Keratinocyte (primary cell): ENCODE results near the gene TEX29. TPM values are rescaled to one million over a fixed set of nuclear protein-coding genes. Genes with fewer than 3 reads are reported as not detected.

Source experiments
- DNase-seq: peaks from one replicate; pipeline ENCODE4 v3.0.0-alpha.2; 2011; ENCODE audit warnings: low read depth, missing footprints, low spot score
- FAIRE-seq: peaks from 2 replicates; lab custom pipeline; 2011; peaks lifted over from hg19 to GRCh38; lab: Jason Lieb, UNC
- H2AFZ ChIP-seq: 2 replicates; pipeline ENCODE4 v1.6.0; 2012; ENCODE audit warnings: low read length, control low read depth, inconsistent platforms; ENCODE audit not compliant: control insufficient read depth
- H3K27ac ChIP-seq: 2 replicates; pipeline ENCODE4 v1.5.1; 2011; ENCODE audit warnings: low read length; ENCODE audit not compliant: control insufficient read depth, insufficient read depth
- H3K27me3 ChIP-seq: 3 replicates; pipeline ENCODE4 v1.6.0; 2011; ENCODE audit warnings: low read length; ENCODE audit not compliant: control insufficient read depth, insufficient read depth; ENCODE audit errors: extremely low read depth
- H3K36me3 ChIP-seq, 2 experiments: 2 replicates in 1 of 2; 3 replicates in 1 of 2; pipeline ENCODE4 v1.5.1; 2011; ENCODE audit warnings: low read length in 2 of 2, mild to moderate bottlenecking in 1 of 2; ENCODE audit not compliant: control insufficient read depth in 2 of 2, insufficient read depth in 2 of 2; ENCODE audit errors: extremely low read depth in 1 of 2
- H3K4me1 ChIP-seq: 3 replicates; pipeline ENCODE4 v1.5.1; 2011; ENCODE audit warnings: low read length; ENCODE audit not compliant: control insufficient read depth, insufficient read depth; ENCODE audit errors: extremely low read depth
- H3K4me2 ChIP-seq: 3 replicates; pipeline ENCODE4 v1.6.0; 2011; ENCODE audit warnings: low read depth, low read length; ENCODE audit not compliant: control insufficient read depth, insufficient read depth; ENCODE audit errors: extremely low read depth
- H3K4me3 ChIP-seq, 3 experiments: fragments of 200-600 bp in 1 of 3; sonication (generic) in 1 of 3; 2 replicates in 2 of 3; 3 replicates in 1 of 3; pipeline ENCODE4 v1.5.1; 2011 to 2016; ENCODE audit warnings: low read length in 3 of 3, mild to moderate bottlenecking in 3 of 3, control low read depth in 2 of 3, inconsistent platforms in 1 of 3, low read depth in 1 of 3, mixed read lengths in 1 of 3, mixed run types in 1 of 3, moderate library complexity in 1 of 3; ENCODE audit not compliant: control insufficient read depth in 2 of 3, insufficient read depth in 2 of 3; ENCODE audit errors: extremely low read depth in 1 of 3
- H3K79me2 ChIP-seq: 2 replicates; pipeline ENCODE4 v1.6.0; 2012; ENCODE audit warnings: low read length; ENCODE audit not compliant: control insufficient read depth, insufficient read depth
- H3K9ac ChIP-seq: 3 replicates; pipeline ENCODE4 v1.6.0; 2011; ENCODE audit warnings: low read length; ENCODE audit not compliant: control insufficient read depth, insufficient read depth; ENCODE audit errors: extremely low read depth
- H3K9me1 ChIP-seq: 3 replicates; pipeline ENCODE4 v1.6.0; 2011; ENCODE audit warnings: low read length; ENCODE audit not compliant: control insufficient read depth, insufficient read depth; ENCODE audit errors: extremely low read depth
- H3K9me3 ChIP-seq: 2 replicates; pipeline ENCODE4 v1.5.1; 2012; ENCODE audit warnings: low read depth, low read length; ENCODE audit not compliant: control insufficient read depth
- H4K20me1 ChIP-seq: 3 replicates; pipeline ENCODE4 v1.6.0; 2011; ENCODE audit warnings: low read length; ENCODE audit not compliant: control insufficient read depth, insufficient read depth; ENCODE audit errors: extremely low read depth
- EZH2 ChIP-seq: IDR thresholded peaks from one replicate; pipeline ENCODE4 v1.6.1; 2012; ENCODE audit warnings: inconsistent platforms, mild to moderate bottlenecking, low read length, moderate library complexity
- dilution Hi-C: fragments of 300-500 bp; cut with MboI; formaldehyde crosslinking; loops from one replicate; pipeline ENCODE4 v1.7.0; 2020; ENCODE audit warnings: low sequenced_read_pairs; ENCODE audit not compliant: extremely low pct_ligation_motif_present
- polyA plus RNA-seq, 5 experiments: library from polyadenylated mRNA; depleted of rRNA in 3 of 5; stranded (reverse) in 3 of 5; stranded (forward) in 1 of 5; unstranded in 1 of 5; fragments of >200 nt; gene quantifications; 1 replicate in 1 of 5; 2 replicates in 3 of 5; 3 replicates in 1 of 5; pipeline versions ENCODE4 v1.2.1 to v1.2.3, GENCODE V29; 2011 to 2012; ENCODE audit warnings: missing spikeins in 2 of 5, low read depth in 1 of 5, low replicate concordance in 1 of 5
- TF ChIP-seq, protein P1 (sequence below), 3 experiments: IDR thresholded peaks in 1 of 3; conservative IDR thresholded peaks in 1 of 3; optimal IDR thresholded peaks in 1 of 3; 2 replicates in 2 of 3; 3 replicates in 1 of 3; pipeline versions ENCODE3 to v1.5.1; 2011; ENCODE audit warnings: low read length in 3 of 3, mild to moderate bottlenecking in 3 of 3, moderate library complexity in 2 of 3, control low read depth in 1 of 3, inconsistent platforms in 1 of 3; ENCODE audit not compliant: insufficient read depth in 2 of 3; ENCODE audit errors: extremely low read depth in 1 of 3

Gene TEX29
- polyA plus RNA-seq, 1 donor (not counting 4 experiments of a cell fraction or from before 2014, with no cell fraction given): 0.18 TPM

- DNase-seq (no peak), FAIRE-seq (no peak)
- H3K4me1 ChIP-seq: no peaks in the 10 kb centered on the region
- H4K20me1 ChIP-seq: no peaks in the 10 kb centered on the region
- H3K9ac ChIP-seq: no peak overlapping the region
- TF ChIP-seq EZH2: no peak
- TF ChIP-seq, protein P1, sequence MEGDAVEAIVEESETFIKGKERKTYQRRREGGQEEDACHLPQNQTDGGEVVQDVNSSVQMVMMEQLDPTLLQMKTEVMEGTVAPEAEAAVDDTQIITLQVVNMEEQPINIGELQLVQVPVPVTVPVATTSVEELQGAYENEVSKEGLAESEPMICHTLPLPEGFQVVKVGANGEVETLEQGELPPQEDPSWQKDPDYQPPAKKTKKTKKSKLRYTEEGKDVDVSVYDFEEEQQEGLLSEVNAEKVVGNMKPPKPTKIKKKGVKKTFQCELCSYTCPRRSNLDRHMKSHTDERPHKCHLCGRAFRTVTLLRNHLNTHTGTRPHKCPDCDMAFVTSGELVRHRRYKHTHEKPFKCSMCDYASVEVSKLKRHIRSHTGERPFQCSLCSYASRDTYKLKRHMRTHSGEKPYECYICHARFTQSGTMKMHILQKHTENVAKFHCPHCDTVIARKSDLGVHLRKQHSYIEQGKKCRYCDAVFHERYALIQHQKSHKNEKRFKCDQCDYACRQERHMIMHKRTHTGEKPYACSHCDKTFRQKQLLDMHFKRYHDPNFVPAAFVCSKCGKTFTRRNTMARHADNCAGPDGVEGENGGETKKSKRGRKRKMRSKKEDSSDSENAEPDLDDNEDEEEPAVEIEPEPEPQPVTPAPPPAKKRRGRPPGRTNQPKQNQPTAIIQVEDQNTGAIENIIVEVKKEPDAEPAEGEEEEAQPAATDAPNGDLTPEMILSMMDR (optimal IDR thresholded peaks at IDR 0.05 in 1 of 3, IDR thresholded peaks at IDR 0.05 in 1 of 3, conservative IDR thresholded peaks at IDR 0.05 in 1 of 3; ENCODE audit: extremely low read depth in 1 of 3, insufficient read depth in 2 of 3, low read length in 3 of 3): no peak
- H3K27me3 ChIP-seq: peaks cover 2% of the 10 kb centered on the region
- H2AFZ ChIP-seq: no peak overlapping the region
- no peak overlapping the region for H3K27ac ChIP-seq
- H3K9me3 ChIP-seq: no peaks in the 10 kb centered on the region
- no peak overlapping the region for H3K4me3 ChIP-seq
- H3K79me2 ChIP-seq: no peaks in the 10 kb centered on the region
- dilution Hi-C loops: no loop called here
- H3K4me2 ChIP-seq: no peak overlapping the region
- H3K36me3 ChIP-seq: no peaks in the 10 kb centered on the region
- H3K9me1 ChIP-seq: no peaks in the 10 kb centered on the region
These were observed 39.5 kb downstream of the TEX29 start for GRCh38 chr13:111359930-111360329.

GRCh38 chr13:111360452-111360851, 40.0 kb downstream of the TEX29 start:
- dilution Hi-C loops: no loop called here
- H4K20me1 ChIP-seq: no peaks in the 10 kb centered on the region

More at GRCh38 chr13:111360452-111360851, 40.0 kb downstream of the TEX29 start:
- H3K36me3 ChIP-seq: no peaks in the 10 kb centered on the region
- no peak overlapping the region for H3K4me2 ChIP-seq
- DNase-seq: no peak
- H3K9ac ChIP-seq: no peak overlapping the region
- H3K4me1 ChIP-seq: no peaks in the 10 kb centered on the region
- TF ChIP-seq, protein P1 (optimal IDR thresholded peaks at IDR 0.05 in 1 of 3, IDR thresholded peaks at IDR 0.05 in 1 of 3, conservative IDR thresholded peaks at IDR 0.05 in 1 of 3; ENCODE audit: extremely low read depth in 1 of 3, insufficient read depth in 2 of 3, low read length in 3 of 3): no peak
- TF ChIP-seq EZH2: no peak
- no peaks in the 10 kb centered on the region for H3K9me1 ChIP-seq
- H3K4me3 ChIP-seq: no peak overlapping the region
- H3K27ac ChIP-seq: no peak overlapping the region
- no peak for FAIRE-seq
- no peak overlapping the region for H2AFZ ChIP-seq
- H3K79me2 ChIP-seq: no peaks in the 10 kb centered on the region
- H3K9me3 ChIP-seq: no peaks in the 10 kb centered on the region
- H3K27me3 ChIP-seq: peaks cover 2% of the 10 kb centered on the region
